GM12864 (cell line): ENCODE data around the gene SAMSN1.

Experiments used
- DNase-seq: peaks from one replicate; pipeline ENCODE4 v3.0.0-alpha.2; 2011; ENCODE audit warnings: low read depth
- H3K4me3 ChIP-seq: 2 replicates; pipeline ENCODE4 v1.5.1; 2011; ENCODE audit warnings: mild to moderate bottlenecking, low read depth, low read length, control low read depth
- CTCF ChIP-seq: IDR thresholded peaks from 2 replicates; pipeline ENCODE4 v1.5.1; 2011; ENCODE audit warnings: low read depth, mild to moderate bottlenecking, moderate library complexity, low read length, control low read depth, inconsistent platforms; ENCODE audit errors: missing control alignments

SAMSN1 gene

GRCh38 chr21:14582934-14583628 is 37.0 kb upstream of the SAMSN1 start:
- H3K4me3 ChIP-seq: no peak overlapping the region
- TF ChIP-seq CTCF: no peak
- DNase-seq: no peak

GRCh38 chr21:14581902-14582457 is 35.9 kb upstream of the SAMSN1 start:
- TF ChIP-seq CTCF: no peak
- DNase-seq: no peak
- no peak overlapping the region for H3K4me3 ChIP-seq

DNA sequence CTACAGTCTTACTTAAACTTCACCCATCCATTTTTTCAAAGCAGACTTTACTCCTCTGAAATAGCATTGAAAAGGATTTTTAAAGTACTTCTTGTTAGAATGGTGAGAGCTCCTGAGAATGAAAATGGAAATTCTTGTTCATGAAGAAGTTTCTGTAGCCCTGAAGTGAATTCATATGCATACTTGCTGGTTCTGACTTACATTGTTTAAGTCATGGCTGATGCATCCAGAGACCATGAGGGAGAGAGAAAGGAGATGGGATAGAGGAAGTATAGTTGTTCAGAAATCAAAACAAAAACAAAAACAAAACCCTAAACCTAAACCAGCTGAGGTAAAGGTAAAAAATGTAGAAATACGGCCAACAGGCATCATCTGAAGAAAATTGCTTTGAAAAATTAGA is 27.1 kb upstream of the SAMSN1 start:
- no peak for DNase-seq
- no peak overlapping the region for H3K4me3 ChIP-seq
- no peak for TF ChIP-seq CTCF

GRCh38 chr21:14572204-14572780 is 26.2 kb upstream of the SAMSN1 start:
- H3K4me3 ChIP-seq: no peak overlapping the region
- no peak for DNase-seq
- TF ChIP-seq CTCF: no peak

DNA sequence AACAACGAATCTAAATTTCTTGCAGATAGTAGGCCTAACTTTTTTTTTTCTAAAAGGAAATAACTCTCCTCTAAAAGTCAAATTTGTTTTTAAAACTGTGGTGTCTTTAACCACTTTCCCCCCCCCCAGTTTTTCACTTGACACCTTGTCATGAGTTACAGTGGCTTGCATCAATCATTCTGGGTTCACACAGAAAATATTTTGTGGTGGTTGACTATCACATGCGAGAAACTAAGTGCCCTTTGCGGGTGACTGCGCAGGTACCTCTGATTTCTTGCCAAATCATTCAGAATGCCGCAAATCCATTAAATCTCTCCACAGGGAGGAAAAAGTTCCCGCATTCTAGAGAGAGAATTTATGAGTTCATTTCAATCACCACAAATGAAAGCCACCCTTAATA is 23.8 kb upstream of the SAMSN1 start:
- no peak overlapping the region for H3K4me3 ChIP-seq
- no peak for DNase-seq
- TF ChIP-seq CTCF: no peak

DNA sequence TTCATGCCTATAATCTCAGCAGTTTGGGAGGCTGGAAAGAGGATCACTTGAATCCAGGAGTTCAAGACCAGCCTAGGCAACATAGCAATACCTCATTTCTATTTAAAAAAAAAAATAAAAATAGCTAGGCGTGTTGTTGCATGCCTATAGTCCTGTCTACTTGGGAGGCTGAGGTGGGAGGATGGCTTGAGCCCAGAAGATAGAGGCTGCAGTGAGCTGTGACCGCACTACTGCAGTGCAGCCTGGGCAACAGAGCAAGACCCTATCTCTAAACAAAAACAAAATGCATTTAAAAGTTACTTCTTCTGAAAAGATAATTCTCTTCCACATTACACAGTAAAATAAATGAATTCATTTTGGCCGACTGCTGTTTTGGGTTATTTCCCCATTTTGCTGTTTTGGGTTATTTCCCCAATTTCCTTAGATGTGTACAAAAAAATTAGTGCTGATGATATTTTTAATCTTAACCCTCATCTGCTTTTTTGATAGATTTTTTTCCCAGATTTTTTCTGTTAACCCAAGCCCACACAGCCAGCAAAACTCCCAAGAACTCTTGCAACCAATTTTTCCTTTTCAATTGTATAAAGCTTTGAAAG is 23.0 kb upstream of the SAMSN1 start:
- DNase-seq: no peak
- no peak for TF ChIP-seq CTCF
- no peak overlapping the region for H3K4me3 ChIP-seq
